Transverse colon (tissue), 4 donors: ENCODE data around the gene SMAD1.

ENCODE experiments used
- EP300 ChIP-seq: sonication (generic); formaldehyde crosslinking; IDR thresholded peaks from one replicate; pipeline ENCODE4 v1.6.1; 2017; ENCODE audit warnings: antibody characterized with exemption, low read depth
- POLR2A ChIP-seq: fragments of 450-650 bp; IDR thresholded peaks from one replicate; pipeline ENCODE4 v1.6.1; 2016; ENCODE audit warnings: antibody characterized with exemption, mild to moderate bottlenecking, moderate library complexity
- POLR2AphosphoS5 ChIP-seq, 3 donors: sonication (generic); formaldehyde crosslinking; IDR thresholded peaks; one replicate each; pipeline ENCODE4 v1.6.1; 2016; ENCODE audit warnings: antibody characterized with exemption in 3 of 3
- TF ChIP-seq, protein P1 (sequence below), 5 experiments: fragments of 200-600 bp in 3 of 5; fragments of 450-650 bp in 2 of 5; sonication (generic) in 3 of 5; IDR thresholded peaks; 1 replicate in 2 of 5; 2 replicates in 3 of 5; pipeline ENCODE4 v1.5.1; 2016 to 2017; ENCODE audit warnings: antibody characterized with exemption in 5 of 5, inconsistent platforms in 3 of 5, mild to moderate bottlenecking in 2 of 5, moderate library complexity in 1 of 5

DNA sequence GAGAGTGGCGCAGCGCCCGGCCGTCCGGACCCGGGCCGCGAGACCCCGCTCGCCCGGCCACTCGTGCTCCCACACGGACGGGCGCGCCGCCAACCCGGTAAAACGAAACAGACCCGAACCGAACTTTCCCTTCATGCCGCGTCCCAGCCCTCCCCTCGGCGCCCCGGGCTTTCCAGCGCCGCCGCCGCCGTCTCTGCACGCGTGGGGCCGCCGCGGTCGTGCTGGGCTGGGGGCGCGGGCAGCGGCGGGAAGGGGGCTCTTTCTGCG, 222 bp downstream of the SMAD1 start:
- TF ChIP-seq, protein P1, sequence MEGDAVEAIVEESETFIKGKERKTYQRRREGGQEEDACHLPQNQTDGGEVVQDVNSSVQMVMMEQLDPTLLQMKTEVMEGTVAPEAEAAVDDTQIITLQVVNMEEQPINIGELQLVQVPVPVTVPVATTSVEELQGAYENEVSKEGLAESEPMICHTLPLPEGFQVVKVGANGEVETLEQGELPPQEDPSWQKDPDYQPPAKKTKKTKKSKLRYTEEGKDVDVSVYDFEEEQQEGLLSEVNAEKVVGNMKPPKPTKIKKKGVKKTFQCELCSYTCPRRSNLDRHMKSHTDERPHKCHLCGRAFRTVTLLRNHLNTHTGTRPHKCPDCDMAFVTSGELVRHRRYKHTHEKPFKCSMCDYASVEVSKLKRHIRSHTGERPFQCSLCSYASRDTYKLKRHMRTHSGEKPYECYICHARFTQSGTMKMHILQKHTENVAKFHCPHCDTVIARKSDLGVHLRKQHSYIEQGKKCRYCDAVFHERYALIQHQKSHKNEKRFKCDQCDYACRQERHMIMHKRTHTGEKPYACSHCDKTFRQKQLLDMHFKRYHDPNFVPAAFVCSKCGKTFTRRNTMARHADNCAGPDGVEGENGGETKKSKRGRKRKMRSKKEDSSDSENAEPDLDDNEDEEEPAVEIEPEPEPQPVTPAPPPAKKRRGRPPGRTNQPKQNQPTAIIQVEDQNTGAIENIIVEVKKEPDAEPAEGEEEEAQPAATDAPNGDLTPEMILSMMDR (IDR thresholded peaks at IDR 0.05): no peak
- TF ChIP-seq POLR2AphosphoS5 (IDR thresholded peaks at IDR 0.05): no peak
- no peak for TF ChIP-seq POLR2A
- TF ChIP-seq EP300: no peak
